NCI-H526 (cell line): ENCODE data around the gene ZC3H7A.

ENCODE experiments used
- DNase-seq, 2 experiments: peaks; one replicate each; lab custom pipeline; 2025; lab: John Stamatoyannopoulos, UW

ZC3H7A gene

DNA sequence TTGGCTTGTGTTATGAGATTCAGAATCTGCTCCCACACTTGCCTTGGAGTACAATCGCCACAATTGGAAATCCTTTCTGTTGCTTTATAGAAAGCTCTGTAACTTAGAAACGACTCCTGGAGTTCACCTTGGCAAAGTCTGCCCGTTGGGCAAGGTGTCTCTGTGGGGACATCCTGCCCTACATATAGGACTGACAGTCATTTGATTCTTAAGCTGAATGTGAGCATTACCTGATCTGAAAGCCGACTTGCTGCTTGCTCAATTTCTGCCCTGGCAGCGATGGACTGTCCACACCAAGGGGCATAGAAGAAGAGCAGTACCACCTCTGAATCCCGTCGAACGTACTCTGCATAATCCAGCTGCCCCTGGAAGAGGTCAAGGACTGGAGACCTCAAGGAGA is 61.3 kb downstream of the ZC3H7A start:
- no peak for DNase-seq

DNA sequence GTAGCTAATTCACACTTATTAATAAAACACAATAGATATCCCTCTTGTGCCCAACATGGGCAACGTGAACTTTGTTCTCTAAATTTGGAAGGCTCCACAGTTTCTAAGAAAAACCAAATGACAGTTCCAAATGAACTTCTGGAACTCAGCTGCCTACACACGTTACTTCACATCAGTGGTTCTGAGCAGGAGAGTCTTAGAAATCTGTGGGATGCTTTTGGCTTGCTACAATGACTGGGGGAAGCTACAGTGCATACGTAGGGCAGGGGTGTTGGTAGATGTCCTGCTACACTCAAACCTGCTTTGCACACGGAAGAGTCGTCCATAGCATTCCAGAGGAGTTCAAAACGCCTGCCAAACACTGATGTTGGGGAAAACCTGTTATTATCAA is 62.4 kb downstream of the ZC3H7A start:
- DNase-seq = no peak

DNA sequence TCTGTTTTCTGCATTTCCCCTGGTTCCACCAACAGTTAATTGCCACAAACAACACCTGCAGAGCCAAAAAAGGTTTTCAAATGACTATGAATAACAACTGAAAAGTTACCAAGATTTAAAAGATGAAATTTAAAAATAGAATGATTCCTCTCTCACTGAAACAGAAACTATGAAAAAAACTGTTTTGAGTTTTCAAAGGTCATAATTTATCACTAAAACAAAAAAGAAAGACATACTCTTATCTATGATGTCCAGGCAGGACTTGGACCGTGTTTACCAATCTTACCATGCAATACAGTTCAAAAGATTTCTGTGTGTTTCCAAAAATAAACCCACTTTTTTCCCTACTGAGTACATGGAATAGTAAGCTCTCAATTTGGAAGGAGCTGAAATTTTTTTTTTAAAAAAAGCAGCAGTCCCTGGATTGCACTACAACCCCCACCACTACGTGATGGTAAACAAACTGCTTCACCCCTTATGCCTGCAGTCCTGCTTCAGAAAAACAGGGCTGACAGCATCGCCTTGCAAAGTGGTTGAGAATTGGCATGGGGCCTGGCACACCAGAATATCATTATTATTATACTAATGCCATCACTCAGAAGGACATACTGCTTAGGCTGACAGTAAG is 62.9 kb downstream of the ZC3H7A start:
- no peak for DNase-seq

DNA sequence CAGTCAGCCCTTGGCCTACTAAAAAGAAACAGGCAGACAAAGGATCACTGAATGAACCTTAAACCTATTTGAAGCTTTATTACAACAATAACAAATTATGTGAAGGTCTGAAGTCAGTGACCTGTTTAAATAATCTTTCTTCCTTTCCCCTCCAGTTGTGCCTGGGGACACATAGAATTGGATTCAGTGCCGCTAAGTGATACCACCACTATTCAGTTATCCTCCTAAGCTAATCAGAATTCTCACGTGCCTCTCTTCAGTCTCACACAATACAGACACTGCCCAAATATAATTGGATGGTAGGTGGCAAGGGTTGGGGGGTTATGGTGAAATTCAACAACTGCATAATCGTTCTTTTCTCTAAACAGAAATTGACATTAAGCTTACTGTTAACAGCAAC is 65.8 kb downstream of the ZC3H7A start:
- no peak for DNase-seq

DNA sequence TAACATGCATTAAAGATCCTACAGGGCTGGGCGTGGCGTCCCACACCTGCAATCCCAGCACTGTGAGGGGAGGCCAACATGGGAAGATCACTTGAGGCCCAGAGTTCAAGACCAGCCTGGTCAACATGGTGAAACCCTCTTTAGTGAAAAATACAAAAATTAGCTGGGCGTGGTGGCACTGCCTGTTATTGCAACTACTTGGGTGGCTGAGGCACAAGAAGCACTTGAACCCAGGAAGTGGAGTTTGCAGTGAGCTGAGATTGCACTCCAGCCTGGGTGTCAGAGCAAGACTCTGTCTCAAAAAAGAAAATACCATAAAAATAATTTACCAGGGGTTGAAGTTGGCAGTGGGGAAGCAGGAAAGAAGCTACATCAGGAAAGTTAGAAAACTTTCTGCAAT is 67.3 kb downstream of the ZC3H7A start:
- DNase-seq = no peak

DNA sequence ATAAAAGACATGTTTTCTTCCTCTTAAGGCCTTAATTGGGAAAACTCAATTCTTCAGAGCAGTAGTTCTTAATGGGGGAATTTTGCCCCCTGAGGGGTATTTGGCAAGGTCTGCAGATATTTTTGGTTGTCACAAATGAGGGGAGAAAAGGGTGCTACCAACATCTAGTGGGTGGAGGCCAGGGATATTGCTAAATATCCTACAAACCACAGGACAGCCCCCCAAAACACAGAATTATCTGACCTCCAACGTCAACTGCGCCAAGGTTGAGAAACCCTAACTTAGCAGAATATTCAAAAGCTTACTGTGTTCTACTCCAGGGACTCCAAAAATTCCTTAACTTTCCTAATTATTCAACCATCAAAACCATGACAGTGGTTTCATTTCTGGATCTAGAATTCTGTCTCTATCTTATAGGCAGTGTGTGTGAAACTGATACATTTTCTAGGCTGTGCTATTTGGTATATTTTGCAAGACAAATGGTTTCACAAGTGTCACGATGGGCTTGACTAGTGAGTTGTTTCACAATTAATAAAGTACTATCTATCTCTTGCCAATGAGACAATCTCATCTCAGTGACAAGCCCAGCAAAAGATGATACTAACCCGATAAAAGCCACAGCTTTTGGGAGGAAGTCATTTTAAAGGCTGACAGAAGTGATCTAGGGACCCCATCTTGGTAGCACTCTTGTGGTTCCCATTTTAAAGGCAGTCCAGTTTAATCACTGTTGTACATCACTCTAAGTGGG is 69.1 kb downstream of the ZC3H7A start:
- DNase-seq = no peak

DNA sequence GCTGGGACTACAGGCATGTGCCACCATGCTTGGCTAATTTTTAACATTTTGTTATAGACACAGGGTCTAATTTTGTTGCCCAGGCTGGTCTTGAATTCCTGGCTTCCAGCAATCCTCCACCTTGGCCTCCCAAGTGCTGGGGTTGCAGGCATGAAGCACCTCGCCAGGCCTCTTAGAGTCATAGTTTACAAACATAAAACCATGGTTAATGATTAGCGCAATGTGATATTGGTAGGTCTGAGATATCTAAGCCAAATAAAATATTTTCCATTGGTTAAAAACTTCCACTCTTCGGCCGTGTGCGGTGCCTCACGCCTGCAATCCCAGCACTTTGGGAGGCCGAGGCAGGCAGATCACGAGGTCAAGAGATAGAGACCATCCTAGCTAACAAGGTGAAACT is 71.0 kb downstream of the ZC3H7A start:
- no peak for DNase-seq

DNA sequence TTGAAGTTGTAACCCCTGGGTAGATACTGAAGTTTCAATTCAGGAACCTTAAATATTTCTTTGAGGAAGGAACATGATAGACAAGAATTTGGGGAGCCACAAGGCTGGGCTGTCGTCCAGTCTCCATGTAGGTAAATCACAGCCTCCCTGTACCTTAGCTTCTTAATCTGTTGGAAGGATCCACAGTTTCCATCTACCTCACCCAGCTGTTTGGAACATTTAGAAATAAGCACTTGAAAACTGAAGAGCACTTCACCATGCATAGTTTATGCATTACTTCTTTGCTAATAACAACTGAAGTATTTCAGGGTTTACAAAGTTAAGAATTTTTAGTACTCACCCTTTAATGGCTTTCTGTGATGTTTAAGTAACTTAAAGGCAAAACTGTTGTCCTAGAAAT is 71.6 kb downstream of the ZC3H7A start:
- no peak for DNase-seq

DNA sequence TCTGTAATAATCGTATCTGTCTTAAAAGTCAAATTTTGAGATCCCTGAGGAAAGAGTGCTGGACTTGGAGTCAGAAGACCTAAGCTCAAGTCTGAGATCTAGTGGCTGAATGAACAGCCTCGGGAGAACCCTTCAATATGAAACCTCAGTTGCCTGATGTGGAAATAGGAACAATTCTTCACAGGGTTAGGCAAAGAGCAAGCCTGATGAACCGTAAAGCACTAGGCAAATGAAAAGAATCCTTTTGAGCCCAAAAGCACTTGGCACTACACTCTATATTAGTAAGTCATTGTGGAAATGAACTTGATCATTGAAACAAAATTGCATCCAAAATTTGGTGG is 74.6 kb downstream of the ZC3H7A start:
- no peak for DNase-seq

DNA sequence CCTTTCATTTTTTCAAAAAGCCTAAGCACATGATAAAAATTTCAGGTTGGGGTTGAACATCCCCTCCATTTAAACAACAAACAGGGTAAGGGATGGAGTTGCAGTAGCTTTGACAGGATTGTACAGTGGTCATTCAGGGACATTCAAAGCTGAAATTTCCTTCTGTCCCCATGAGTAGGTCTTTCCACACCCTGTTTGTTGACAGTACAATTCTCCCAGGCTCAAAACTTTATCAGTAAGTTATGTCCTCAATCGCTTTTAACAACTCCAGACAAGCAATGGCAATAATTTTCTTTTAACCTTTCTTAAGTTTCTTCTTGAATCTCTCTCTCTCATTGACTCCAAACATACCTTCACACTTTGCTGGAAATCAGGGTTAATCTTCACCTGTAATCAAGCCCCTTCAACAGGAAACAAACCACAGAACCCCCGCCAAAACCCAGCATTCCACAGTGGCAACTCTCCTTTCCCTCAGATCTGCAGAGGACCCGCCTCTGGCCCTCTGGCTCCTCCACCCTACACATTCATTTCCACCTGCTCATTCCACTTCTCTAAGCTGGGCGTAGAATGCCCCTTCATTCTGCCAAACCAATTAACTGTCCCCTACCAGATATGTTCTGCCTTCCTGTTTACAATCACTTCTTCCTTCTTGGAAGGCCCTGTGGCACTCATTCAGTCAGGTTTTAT is 75.1 kb downstream of the ZC3H7A start:
- DNase-seq = no peak

DNA sequence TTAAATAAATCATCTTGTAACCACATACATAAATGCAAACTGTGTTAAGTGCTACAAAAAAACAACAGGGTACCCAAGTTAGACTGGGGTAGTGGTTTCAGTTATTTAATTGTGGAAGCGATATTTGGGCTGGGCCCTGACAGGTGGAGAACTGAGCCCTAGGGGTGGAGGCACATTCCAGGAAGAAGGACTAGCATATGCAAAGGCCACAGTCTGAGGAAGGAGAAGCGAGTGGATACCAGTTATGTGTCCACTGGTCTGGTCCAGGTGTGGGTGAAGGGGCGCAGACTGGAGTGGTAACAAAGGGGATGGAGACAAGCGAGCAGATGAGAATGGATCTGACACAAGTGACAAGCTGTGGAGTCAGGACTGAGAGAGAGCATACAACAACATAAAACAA is 77.3 kb downstream of the ZC3H7A start:
- DNase-seq = no peak

DNA sequence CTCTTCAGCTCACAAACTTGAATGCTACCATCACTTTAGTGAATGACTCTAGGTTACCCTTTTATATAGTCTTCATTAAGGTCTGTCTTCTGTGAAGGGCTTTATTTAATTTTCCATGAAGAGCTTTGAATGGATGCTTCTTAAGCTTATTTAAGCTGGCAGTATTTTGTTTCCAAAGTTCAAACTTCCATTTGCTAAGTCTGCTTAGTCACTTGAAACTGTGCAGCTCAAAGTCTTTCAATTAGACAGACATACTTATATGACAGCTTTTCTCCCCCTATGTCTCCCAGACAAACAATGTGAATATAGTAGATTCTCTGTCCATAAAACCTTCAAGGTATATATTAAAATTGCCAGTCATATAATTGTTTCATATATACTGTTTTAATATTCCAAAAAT is 77.9 kb downstream of the ZC3H7A start:
- DNase-seq = no peak

DNA sequence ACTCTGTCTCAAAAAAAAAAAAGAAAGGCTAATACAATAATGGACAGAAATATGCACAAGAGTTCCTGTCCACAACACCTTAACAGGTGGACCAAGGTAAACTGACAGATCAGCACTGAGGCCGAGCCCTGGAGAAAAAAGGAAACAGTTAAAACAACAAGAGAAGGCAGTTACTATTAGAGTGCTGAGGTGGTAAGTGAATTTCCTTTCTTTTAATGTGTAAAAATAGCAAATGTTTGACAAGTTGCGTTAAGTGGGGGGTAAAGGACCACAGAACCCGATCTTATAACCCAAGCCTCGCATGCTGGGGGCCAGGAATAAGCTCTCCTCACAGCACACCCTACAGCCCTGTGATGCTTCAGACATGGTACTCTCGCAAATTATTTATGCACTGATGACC is 79.2 kb downstream of the ZC3H7A start:
- no peak for DNase-seq

DNA sequence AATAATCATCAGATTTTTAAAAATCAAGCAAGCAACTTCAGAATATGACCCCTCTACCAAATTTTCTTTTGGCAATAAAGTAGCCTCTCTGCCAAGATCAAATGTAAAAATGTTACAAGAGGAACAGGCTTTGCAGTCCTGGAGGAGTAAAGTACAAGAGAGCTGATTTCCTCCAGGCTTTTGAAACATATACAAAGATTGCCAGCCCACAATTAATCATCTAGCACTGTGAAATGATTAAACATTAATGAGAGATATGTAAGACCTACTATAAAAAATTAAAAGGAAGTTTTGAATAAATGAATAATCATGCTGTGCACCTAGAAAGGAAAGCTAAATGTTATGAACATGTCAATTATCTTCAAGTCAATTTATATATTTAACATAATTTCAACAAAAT is 80.7 kb downstream of the ZC3H7A start:
- no peak for DNase-seq

DNA sequence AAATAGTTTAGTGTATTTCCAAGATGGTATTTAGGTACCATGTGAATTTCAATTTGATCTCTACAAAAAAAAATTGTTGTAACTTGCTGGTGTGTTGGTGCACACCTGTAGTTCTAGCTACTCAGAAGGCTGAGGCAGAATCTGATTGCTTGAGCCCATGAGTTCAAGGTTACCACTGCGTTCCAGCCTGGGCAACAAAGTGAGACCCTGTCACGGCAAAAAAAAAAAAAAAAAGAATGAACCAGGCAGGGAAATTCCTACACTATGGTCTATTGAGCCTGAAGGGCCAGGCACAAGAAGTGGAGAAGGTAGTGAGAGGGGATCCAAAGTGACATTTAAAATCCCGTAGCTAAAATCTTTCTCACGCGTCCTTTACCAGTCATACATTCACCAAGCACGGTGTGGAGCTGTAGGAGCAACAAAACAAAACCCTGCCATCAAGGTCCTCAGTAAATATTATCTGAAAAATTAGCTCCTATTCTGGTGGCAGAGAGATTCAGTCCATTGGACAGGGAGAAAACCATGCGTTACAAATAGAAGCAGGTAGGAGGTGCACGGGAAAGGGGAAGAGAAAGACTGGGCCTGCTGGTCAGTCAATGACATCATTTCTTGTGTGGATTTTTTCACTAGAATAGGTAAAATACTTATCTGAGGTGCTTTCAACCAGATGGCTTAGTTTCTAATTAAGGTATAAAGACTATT is 81.7 kb downstream of the ZC3H7A start:
- no peak for DNase-seq

DNA sequence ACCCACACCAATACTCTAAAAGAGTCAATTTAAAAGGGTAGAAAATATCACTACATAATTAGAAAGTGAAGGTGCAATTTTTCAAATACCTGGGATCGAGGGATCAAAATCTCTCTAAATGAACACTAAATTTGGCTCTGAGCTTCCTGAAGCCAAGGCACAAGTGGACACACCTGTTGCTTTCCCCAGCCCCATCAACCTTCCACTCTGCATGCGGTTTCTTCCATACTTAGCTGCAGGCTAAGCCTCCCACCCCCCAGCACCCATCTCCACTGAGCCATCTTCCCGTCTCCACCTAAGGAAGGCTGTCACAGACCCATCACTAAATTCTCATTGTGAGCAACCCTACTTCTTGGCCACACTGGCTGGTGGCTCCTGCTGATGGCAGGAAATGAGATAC is 84.9 kb downstream of the ZC3H7A start:
- DNase-seq = no peak

DNA sequence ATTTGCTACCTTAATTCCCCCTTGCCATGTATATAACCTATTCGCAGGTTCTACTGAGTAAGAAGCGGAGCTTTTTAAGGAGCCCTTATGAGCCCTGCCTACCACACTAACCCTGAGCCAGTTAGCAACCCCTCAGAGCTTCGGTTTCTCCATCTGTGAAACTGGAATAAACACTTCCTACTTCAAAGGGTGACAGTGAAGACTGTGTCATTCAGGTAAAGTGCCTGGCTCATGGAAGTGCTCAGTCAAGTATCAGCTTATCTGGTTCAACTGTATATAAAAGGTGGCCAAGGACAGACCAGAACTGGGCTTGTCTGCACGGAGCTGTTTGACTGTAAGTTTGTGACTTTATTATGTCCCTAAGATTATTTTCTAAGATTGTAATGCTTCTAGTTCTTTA is 85.4 kb downstream of the ZC3H7A start:
- DNase-seq = no peak

DNA sequence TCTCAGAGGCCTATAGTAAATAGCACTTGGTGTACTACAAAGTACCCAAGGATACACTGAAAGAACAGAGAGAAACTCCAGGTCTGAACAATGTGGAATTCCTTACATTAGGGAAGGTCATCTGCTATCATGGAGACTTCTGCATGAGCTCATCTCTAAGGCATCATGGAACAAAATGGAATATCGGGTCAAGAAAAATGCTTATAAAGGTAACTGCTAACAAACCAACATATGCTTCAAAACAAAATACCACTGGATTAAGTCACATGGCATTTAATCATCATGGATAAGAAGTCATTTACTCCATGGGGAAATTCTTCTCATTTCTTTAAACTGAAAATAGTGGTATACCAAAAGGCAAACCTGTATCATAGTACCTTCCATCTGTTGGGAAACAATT is 88.6 kb downstream of the ZC3H7A start:
- DNase-seq = no peak

DNA sequence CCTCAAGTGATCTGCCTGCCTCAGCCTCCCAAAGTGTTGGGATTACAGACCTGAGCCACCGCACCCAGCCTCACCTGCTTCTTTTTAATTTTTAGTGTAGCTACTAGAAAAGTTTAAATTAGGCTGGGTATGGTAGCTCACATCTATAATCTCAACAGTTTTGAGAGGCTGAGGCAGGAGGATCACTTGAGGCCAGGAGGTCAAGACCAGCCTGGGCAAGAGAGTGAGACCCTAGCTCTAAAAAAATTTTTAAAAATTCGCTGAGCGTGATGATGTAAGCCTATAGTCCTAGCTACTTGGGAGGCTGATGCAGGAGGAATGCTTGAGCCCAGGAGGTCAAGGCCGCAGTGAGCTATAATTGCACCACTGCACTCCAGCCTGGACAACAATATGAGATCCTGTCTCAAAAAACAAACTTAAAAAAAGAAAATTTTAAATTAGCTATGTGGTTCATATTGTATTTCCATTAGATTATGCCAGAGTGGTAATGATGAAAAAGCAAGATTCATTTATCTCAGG is 89.3 kb downstream of the ZC3H7A start:
- DNase-seq = no peak

DNA sequence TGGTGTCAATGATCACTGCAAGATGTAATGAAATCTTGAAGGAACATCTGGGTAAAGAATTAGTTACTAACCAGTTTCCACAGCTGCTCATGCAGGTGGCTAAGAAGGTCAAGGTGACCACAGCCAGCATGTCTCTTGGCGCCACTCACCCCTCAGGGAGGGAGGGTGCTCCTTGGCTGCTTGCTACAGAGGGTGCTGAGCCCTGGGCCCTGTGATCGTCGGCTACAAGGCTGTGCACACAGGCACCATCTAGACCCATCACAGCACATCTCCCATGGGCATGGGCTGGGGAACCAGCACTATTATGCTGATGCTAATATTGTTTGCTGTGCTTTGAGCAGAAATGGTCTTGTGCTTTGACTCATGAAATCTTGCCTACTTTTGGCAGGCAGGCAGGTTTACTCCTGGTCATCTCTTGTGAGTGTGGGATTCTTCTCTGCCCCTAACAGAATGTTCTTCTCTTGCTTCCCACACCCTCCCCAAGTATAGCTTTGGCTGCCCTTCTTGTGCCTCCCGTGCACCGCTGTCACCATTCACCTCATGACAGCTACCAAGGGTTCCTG is 90.8 kb downstream of the ZC3H7A start:
- no peak for DNase-seq

DNA sequence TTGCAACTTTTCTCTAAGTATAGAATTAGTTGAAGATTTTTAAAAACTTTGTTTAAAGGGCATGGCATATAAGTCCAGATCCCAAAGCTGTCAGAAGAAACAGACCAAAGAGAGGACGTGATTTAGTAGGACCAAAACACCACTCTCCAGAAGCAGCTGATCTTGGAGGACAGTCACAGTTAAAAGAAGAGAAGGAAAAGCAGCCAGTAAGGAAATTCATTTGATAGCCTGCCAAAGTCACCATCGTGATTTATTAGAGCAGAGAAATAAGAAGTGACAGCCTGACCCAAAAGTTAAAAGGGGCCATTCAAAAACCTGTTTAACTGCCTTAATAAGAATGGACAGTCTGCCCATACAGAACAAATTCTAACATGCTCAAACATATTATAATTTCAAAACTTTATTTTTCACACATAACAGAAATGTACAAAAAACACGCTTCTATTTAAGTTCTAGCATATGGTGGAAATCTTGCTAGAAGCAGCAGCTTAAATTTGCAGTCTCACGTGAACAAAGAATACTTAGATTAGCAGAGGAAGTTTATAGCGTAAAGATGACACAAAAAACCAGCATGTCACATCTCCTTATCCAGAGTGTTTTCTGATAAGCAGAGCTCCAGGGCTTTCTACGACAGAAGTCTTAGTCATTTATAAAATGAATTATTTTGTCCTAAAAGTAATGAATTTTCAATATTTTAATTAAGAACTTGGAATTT is 91.6 kb downstream of the ZC3H7A start:
- DNase-seq = no peak
